Activated CD4-positive, alpha-beta T cell treated with anti-CD3 and anti-CD28 coated beads, Interleukin-2, amount 50 U/mL, for 48 hours (primary cell): ENCODE measurements around the gene FILIP1L.
"Not testable (repeated sequence)": the region's sequence is repeated elsewhere in the genome, so short reads cannot be mapped to it uniquely, and the experiment has no call there.

Source experiments
- DNase-seq, 2 experiments: peaks; one replicate each; pipeline ENCODE4 v3.0.0-alpha.2; 2020

FILIP1L gene

DNA sequence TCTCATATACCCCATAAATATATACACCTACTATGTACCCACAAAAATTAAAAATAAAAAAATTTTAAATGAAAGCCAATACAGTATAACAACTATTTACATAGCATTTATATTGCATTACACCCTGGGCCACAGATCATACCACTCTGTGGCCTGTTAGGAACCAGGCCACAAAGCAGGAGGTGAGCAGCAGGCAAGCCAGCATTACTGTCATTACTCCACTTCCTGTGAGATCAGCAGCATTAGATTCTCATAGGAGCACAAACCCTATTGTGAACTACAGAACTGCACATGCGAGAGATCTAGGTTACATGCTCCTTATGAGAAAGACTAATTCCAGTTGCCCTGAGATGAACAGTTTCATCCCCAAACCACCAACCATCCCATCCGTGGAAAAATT lies 17.4 kb downstream of the FILIP1L start:
- DNase-seq: no peak

DNA sequence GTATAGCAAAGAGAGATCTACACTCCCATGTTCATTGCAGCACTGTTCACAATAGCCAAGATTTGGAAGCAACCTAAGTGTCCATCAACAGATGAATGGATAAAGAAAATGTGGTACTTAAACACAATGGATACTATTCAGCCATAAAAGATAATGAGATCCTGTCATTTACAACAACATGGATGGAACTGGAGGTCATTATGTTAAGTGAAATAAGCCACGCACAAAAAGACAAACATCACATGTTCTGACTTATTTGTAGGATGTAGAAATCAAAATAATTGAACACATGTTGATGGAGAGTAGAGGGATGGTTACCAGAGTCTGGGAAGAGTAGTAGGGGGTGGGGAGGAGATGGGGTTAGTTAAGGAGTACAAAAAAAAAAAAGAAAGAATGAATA lies 18.0 kb downstream of the FILIP1L start:
- DNase-seq: not testable (repeated sequence)

DNA sequence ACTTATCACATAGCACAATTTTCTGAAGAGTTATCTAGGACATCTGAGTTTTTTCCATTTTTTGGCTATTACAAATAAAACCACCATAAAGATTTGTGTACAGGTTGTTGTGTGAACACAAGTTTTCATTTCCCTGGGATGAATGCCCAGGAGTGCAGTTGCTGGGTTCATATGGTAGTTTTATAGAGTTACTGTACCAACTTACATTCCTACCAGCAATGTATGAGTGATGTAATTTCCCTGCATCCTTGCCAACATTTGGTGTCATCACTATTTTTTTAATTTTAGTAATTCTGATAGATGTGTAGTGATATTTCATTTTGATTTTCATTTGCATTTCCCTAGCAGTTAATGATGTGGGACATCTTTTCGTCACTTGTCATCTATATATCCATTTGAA lies 20.5 kb downstream of the FILIP1L start:
- no peak for DNase-seq

DNA sequence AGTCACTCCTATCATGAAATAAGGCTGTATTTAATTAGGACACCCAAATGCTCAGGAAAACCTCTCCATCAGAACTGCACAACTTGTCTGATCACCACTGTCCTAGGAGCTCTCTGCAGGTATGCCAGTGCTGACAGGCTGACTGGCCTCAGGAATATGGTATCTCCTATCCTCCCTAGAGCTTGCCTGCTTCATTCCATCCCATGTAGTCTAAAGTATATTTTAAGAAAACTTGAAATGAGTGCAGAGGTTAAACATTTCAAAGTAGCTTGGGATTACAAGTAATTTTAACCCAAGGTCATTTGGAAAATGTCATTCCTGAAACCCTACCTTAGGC lies 23.7 kb downstream of the FILIP1L start:
- no peak for DNase-seq

DNA sequence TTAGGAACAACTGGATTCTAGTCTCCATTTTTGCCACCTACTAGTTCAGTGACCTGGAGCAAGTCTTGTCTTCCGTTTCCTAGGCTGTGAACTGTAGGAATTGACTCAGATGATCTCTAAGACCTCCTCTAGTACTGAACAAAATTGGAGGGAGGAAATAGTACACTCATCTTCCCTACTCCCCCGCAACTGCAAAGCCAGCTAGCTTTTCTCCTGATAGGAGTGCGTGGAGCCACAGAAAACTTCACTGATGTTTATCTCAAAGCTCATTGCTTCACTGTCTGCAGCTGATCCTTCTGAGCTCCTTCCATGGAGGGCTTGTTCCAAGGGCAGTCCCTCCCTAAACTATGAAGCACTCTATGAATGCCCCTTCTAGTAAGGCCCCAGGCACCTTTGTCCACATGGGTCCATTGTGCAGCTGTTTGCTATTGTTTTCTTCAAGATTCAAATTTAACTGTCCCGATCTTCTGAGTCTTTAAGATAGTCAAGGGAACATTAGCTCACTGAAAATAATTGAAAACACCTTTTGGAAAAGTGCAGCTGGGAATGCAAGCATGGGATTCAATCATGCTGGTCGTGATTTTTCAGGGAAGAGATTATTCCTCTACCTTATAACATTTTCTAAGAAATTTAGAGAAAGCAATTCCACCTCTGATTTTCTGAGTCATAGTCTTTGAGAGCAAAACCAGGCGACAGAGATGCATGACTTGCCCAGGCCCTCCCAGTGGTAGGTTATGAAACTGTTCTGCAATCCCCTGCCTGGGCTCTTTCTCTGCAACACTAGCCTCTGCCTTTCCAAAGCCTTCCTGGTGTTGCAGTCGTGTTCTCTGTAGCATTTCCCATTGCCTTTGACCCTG lies 24.3 kb downstream of the FILIP1L start:
- DNase-seq: peak in 1 of 2 experiments; percentile 23

DNA sequence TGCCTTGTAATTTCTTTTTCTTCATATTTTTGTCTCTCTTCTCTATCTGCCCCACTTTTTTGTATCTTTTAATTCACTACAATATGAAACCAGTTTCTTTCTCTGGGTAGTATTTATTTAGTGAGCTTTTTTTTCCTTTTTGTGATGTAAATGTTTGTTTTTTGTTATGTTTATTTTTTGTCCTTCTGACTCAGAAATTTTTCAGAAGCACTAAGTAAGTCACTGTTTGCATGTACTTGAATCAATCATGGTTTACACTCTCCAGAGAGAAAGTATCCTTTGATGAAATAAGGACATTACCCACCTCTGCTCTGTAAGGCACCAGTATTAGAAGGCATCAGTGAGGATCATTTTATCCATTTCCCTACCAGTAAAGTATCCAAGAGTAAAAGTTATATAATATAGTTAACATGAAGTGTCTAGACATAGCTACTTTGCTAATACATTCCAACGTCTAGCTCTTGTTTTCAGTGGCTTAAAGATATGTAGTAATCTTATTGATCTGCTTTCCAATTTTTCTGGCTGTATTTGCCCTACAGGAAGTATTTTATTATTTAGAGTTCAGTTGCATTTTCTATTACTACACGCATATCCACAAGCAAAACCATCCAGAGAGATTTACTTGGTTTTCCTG lies 25.4 kb downstream of the FILIP1L start:
- no peak for DNase-seq

DNA sequence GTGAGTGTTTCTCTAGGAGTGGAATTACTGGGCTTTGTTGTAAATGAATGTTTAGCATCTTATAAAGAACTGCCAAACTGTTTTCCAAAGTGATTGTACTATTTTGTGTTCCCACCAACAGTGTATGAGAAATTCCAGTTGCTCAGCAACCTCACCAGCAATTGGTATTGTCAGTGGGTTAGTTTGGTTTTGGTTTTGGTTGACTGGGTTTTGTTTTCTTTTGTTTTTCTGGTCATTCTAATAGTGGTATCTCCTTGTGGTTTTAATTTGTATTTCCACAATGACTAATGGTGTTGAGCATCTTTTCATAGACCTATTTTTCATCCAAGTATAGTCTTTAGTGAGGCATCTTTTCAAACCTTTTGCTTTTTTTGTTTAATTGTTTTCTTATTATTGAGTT lies 27.1 kb downstream of the FILIP1L start:
- DNase-seq: no peak

DNA sequence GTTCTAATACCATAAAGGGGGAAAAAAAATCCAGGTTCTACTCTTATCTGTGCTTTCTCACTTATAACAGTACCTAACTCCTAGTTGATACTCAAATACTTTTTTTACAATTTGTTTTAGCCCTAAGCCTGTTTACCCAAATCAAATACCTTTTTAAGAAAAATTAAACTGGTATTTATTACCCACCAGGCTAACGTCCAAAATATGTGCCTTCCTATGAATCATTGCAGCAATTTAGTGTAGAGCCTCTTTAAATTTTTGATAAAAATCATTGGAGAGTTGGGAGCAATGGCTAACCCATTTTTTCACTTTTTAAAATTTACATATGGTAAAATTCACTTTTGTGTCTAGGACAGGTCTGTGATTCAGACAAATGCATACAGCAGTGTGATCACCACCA lies 27.9 kb downstream of the FILIP1L start:
- no peak for DNase-seq

DNA sequence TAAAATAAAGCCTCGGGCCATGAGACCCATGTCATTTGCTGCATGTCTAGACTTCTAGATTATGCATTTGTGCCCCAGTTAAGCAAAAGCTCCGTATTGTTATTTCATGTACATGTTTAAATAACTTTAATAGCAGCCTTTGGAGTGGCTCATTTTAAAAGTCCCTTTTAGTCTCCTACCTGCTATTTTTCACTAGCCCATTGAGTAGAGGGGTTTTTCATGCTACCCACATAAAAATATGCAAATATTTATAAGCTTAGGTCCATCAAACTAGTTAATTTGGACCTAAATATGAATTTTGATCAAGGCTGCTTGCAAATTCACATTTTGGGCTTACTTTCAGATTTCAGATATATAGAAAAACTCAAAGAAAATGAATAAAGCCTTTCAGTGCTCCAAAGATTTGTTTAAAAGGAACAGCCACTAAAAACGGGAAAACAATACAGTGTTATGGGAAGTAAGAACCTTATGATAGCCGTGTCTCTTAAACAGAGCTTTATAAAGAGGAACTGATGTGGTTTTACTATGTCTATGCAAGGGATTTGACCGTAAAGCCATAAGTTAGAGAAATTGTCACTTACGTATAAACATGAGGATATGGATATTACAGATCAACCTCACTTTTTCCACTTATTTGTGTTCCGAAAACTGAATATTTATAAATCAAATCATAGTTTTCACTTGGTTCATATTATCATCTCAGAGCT lies 30.0 kb downstream of the FILIP1L start:
- DNase-seq: no peak

DNA sequence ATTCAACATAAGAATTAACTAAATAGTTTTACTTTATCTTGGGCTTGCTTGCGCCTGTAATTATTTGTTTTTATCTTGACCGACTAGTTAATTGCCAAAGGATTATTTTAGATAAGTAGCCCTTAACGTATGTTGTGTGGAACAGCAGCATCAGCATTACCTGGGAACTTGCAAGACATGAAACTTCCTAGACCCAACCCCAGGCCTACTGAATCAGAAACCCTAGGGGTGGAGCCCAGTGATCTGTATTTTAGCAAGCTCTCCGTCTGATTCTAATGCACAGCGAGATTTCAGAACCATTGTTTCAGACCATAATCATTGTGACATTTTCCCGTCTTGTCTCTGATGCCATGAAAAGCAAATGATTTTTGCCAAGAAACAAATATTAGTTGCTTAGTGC lies 31.1 kb downstream of the FILIP1L start:
- DNase-seq: no peak

DNA sequence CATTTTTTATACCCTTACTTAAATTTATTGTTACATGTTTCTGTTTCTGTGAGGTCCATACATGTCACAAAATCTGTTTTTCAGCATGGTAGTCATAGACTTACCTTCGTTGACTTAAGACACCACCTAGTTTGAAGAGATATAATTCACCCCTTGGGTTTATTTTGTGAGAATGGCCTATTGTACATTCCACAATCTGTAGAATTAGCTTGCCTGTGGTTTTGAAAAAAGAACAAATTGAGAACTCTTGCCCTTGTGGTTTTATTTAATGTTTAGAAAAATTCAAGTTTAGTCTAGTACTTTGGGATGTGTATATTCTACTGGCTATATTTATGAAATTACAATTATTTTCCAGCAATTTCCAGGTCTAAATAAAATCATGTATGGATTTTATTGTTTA lies 31.6 kb downstream of the FILIP1L start:
- no peak for DNase-seq

DNA sequence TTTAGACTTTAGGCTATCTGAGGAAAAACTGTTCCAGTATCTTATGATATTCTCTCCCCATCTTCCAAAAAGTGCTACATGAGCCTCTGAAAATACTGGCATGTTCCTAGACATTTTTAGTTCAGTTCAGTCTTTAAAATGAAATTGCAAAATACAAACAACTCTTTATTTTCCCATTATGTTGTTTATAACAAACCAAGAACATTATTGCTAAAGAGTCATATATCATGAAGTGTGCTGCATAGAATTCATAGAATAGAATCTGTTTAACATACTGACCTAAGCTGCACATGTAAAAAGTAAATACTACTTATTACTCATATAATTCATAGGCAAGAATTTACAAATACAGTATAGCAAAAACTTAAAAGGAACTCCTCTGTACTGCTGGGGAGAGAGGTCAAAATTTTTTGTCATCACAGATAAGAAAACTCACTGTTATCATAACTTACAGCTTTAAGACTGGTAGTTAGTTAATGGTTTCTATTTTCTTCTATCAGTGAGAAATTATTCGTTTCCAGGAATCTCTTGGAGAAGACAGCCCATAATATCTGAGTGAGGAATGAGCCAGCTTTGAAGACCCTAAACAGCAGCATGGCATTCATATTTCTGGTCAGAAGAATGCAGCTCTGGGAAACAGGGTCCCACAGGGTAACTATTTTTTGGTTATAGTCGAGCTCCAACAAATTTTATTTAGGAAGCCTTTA lies 32.2 kb downstream of the FILIP1L start:
- no peak for DNase-seq

DNA sequence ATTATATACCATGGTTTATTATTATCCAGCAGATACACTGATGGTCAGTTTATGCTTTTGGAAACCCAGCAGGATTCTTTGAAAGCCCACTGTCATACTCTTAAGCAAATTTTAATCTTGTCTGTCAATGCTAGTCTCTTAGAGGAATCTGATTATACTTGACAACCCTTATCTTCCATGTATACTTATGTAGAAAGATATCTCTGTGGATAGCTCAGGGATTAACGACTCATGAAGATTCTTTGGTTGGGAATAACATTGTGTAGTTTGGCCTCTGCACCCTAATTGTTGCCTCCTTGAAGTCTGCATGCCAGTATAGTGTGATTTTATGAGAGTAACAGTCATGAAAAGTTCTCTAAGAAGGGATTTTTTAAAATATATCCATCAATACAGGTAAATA lies 33.0 kb downstream of the FILIP1L start:
- DNase-seq: no peak

DNA sequence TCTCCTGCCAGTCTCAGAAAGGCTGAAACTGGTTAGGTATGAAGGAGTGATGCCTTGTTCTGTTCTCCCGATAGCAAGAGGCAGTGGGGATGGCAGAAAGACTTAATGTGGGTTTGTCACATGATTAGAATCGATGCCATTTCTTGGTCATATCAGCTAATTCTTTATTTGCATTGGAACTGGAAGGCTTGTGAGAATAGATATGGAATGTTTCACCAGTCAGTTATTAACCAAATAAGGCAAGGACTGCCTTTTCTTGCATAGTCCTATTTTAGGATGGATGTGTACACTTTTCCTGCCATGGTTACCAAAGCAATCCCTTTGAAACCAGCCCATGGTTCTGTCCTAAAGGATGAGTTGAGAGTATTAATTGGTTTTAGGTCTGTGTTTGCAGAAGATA lies 33.7 kb downstream of the FILIP1L start:
- DNase-seq: no peak

DNA sequence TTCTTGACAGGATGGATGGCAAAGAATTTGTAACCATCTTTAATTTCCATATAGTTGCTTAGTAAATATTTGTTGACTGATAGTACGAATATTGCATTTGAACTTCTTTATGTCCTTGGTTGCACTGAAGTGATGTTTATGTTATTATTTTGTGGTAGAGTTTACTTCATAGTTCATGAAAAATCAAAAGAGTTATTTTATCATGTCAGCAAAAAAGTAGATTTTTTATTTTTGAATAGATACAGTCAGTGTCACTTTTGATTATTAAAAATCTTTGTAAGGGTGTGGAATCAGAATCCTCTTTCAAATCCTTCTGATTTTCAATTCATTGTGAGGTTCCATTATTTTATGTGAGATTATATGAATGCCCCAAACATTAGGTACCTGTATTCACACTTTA lies 35.0 kb downstream of the FILIP1L start:
- DNase-seq: no peak

DNA sequence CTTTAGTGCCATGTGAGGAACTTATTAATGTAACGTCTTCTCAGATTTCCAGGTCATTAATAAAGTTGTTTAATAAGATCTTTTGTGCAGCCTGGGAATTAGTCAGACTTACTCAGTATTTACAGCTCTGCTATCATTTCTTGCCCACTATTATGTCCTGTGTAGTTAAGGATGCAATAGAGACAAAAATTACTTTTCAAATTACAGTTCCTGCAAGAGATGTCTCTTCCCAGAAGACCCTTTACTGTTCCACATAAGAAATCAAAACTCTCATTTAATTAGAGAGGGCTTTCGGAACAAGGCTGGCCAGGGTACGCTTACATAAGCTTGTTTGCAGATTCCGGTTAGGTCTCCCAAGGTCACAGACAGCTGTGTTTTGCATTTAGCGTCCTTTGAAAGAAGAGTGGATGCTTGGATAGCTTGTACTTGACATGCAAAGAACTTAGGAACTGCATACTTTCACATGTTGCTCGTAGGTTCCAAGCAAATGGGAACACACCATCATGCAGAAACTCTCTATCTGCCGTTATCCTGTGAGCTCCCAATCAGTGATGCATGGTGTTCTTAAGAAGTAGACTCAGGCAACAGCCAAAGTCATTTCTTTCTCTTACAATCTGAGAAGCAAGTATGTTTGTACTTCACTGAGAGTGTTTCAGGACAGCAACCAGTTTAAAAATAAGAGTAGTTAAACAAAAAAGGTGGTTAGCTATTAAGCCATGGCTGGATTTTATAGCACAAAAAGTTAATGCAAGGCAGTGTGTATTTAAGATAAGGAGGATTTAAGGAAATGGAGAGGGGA lies 37.4 kb downstream of the FILIP1L start:
- no peak for DNase-seq

DNA sequence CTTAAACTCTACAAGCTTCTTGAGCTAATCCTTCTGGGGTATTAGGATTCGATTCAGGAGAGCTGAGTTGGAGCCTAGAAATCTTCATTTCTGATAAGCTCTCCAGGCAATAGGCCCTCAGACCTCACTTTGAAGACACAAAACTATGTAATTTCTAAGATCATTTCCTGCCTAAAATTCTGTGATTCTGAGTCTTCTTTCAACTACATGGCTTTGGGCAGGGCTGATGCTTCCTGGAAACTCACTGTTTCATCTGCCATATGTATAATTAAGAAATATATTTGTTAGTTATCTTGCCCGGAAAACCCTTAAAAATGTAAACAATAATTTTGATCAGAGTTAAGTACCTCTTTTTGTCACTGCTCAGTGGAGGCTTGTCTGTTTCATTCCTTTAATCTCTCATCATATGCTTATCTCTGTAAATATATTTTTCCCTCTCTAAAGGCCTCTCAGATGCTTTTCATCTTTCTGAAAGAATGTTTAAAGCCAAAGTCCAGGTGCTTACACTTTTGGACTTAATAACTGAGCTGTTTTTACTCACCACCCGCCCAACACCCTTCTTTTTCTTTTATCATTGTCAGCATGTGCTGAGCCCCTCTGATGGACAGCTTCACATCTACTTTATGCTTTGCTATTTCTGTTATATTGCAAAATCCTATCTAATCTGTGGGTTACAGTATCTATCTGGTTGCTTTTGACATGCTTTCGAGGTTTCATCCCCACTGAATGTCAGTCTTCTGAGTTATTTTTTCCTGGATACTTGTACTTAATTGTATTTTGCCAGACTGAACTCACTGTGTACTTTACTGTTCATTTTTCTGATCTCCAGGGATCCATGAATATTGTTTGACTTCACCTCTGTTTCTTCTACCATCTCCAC lies 38.2 kb downstream of the FILIP1L start:
- no peak for DNase-seq

DNA sequence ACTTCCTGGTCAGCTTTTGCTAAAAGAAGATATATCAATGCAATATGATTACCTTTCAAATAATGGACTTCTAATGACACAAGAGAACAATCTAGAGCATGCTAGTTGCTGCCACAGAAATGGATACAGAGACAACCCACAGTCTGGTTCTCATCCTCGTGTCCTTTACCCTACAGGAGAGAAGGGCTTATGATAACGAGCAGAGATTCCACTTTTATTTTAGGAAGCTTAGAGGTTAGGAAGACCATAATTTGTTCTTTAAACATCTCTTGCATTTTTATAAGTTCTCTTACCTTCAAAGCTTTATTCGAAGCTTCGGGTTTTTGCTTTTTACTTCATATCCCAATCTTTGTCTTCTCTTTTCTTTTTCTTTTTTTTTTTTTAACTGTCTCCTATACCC lies 39.1 kb downstream of the FILIP1L start:
- DNase-seq: no peak

DNA sequence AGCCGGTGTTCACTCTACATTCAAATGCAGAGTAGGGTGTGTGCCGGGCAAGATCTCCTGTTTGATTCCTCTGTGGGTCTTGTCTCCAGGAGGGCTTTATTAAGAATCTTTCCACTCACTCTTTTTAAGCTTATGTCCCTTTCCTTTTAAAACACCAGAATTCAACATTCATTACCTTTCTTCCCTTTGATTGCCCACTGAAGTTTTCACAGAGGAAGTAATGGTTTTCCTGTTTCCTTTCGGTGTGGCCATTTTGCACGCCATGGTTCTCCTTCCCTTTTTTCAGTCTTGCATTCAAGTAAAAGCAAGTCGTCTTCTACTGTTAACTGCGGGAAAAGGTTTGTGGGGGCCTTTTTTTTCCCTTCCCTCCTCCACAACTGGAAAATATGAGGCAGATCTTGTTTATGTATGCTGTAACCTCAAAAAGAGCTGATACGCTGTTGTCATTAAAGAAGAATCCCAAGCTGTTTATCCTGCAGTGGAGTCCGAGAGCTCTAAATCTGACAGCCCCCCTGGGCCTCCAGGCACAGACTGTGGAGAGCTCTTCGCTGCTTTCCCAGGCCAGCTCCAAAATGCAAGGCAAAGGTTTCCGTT lies 40.5 kb downstream of the FILIP1L start:
- peak in 1 of 2 experiments; percentile 11 for DNase-seq

DNA sequence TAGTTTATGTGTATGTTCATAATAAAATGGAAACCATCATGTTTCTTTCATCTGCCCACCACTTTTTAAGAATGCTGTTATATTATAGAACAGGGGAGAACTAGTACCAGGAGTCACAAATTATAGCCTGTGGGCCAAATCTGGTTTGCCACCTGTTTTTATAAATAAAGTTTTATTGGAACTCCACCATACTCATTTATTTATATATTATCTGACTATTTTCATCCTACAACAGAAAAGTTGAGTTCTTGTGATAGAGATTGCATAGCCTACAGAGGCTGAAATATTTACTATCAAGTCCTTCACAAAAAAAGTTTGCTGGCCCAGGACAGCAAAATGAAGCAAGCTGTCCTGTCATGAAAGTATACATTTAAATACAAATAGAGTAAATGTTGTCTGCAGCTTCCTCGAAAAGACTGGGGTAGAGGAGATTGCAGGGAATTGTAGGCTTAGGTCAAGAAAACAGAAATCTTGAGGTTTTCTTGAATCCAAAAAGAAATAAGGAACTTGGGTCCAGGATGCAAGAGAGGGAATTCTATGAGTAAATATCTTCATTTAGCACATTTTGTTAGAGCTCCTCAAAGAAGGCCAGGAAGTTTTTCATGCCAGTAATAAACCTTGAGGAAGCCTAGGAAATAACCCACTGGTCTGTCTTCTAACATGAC lies 41.1 kb downstream of the FILIP1L start:
- DNase-seq: no peak
